8988T (cell line): ENCODE measurements around the gene HSPE1.
"Not testable (repeated sequence)": the region's sequence is repeated elsewhere in the genome, so short reads cannot be mapped to it uniquely, and the experiment has no call there.

ENCODE experiments used
- DNase-seq: peaks from one replicate; pipeline ENCODE4 v3.0.0; 2011

The HSPE1 gene

DNA sequence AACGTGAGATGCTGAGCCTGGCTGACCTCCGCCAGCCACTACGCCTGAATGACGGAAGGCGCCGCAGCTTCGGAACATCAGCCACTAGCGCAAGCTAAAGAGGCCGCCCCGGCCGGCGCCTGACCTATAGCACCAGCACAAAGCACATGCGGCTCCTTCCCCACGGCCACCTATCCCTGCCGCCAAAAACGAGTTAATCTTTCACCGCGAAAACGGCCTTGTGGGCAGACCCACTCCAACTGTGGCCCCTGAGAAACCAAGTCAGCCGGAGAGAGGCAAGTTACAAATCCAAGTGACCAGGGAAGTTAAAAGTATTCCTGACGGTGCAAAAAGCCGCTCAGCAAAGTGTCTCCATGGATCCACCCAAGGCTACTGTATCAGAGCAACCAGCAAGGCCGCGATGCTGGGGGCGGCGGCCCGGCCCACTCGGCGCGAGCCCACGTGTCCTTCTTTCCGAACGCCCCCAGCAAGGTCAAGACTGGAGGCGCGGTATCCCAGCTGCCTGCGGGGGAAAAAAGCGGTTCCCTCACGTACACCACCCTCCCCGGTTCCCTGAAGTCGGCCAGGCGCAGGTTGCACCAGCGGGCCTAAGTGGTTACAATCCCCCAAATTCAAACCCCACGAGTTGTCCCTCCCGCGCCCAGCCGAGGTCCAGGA, 1.1 kb upstream of the HSPE1 start:
- DNase-seq, result no peak

DNA sequence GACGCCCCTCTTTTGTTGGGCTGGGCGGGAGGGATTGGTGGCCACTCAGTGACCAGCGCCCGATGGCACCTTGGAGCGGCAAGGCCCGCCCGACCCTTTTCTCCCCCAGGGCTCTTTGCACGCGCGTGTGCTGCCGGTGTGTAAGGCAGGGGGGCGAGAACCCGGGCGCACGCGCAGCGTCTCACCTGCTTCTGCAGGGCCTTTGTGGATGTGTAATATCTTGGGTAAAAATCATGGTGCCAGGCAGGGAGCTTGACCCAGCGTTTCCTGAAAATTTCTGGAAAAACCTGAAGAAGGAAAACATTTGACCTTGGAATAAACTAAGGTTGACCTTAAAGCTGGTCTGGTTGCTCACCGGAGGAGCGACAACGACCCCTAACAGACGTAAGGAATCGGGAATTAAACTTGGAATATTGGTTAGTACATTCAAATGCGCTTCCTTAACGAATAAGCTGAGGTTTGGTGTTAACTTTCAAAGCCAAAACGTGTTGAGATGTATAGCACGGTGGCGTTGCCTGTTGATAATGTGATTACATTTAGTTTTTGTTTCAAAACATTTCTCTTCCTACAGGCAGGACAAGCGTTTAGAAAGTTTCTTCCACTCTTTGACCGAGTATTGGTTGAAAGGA, 438 bp downstream of the HSPE1 start:
- no peak for DNase-seq

DNA sequence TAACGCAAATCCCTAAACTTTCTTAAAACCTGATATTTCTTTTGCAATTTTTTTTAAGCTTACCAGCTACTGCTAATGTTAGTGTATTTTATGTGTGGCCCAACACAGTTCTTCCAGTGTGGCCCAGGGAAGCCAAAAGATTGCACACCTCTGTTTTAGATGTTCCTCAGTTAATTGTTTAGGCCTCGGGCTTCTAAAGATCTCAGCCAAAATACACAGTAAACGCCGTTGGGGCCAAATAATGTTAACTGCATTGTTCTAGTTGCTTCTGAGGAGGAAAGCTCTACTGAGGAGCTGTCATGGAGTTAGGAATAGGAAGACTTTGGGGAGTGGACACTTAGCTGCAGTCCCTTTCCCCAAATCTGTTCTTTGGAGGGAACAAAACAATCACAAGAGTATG, 2.0 kb downstream of the HSPE1 start:
- no peak for DNase-seq

DNA sequence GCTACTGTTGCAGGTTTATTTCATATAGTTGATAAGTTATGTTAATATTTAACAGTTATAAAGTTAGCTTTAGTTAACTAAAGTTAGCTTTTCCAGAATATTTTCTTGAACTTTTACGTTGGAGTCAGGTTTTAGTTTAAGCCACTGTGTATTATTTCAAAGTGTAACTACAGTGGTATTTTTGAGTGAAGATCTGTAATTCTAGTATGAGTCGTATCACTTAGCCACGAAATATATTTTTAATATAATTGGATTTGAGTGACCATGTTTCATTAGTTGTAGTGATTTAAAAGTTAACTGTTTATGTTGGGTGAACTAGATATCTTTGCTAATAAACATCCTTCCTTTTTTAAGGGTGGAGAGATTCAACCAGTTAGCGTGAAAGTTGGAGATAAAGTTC, 2.5 kb downstream of the HSPE1 start:
- DNase-seq, result no peak

DNA sequence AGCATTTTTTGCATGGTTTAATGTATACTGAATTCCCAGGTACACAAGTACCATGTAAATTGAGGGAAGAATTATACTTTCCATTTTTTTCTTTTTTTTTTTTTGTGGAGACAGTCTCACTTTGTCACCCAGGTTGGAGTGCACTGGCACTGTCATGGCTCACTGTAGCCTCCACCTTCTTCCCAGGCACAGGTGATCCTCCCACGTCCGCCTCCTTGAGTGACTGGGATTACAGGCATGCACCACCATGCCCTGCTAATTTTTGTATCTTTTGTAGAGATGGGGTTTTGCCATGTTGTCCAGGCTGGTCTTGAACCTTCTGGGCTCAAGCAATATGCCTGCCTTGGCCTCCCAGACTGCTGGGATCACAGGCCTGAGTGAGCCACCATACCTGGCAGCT, 3.8 kb downstream of the HSPE1 start:
- no peak for DNase-seq

DNA sequence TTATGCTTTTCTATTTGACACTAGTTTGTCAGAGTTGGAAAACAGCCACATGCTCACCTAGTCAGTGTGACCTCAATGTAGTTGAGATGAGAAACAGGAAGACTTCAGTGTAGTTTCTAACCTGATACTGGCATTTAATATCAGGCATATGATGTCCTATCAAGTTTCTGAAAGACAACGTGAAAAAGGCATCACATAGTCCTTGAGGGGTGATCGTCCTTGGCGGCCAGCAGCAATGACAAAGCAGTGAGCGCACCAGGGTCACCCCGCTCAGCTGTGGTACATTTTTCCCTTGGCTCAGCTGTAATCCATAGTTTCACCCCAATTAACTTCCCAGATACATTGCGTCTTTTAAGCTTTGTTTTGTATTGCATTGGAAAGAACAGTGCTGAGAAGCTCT, 4.3 kb downstream of the HSPE1 start:
- DNase-seq, result no peak

DNA sequence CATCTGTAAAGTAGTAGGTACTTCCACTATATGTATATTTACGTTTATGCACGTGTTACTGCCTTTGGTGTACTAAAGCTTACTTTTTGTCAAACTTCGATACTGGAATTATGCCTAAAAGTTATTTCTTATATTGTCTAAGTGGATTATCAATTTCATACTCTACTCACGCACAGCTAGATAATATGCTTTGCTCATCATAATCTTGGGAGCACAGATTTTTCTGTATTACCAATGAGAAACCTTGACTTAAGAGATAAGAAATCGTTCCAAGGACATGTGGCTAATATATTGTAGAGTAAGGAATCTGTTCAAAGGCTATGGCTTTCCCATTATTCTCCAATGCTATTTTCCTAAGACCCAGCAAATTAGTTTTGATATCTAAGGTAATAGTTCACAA, 6.5 kb downstream of the HSPE1 start:
- DNase-seq, result no peak

DNA sequence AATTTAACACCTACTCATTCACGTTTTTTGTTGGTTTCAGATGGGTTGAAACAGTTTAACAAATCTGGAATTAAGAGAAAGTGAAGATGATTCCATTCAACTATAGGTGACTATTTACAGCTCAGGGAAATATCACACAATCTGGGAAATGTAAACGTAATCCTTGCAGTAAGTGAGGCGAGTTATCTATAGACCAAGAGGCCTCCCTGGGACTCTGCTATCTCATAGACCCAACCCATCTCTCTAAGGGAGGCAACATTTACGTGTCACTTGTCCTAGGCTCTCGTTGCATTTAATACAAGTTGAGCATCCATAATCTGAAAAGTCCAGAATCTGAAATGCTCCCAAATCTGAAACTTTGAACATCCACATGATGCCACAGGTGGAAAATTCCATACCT, 13.7 kb downstream of the HSPE1 start:
- no peak for DNase-seq

DNA sequence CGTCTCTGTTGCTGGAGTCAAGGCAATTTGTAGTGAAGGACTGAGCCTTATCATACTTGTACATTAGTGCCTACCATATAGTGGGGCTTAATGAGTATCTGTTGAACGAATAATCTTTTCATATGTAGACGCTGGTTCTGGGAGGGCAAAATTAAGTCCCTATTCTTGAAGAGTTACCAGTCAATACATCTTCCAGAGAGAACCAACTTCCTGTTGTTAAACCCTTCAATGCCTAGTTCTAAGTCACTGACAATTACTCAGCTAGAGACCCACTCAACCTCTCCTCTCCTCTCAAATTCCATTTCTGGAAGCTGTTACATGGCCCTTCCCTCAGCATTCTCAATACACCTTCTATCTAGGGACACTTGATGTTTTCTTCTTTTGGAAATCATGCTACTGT, 14.6 kb downstream of the HSPE1 start:
- no peak for DNase-seq

DNA sequence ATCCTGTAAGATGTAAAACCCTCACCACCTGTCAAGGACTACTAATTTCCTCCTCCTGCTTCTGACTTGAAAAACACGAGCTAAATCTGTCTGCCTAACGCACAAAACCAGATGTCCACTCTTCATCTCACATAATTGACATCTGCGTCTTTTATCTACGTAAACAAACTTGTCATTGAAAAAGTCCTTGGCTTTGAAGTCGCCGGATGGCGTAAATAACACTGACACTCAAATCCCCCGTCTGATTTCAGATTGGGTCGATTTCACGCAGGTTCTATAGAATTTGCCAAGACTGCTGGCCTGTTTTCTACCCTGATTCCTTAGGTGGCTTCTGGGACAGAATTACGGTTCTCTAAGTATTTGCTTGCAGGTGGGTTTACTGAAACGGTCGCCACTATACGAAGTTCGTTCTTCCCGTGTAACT, 15.1 kb downstream of the HSPE1 start:
- no peak for DNase-seq

DNA sequence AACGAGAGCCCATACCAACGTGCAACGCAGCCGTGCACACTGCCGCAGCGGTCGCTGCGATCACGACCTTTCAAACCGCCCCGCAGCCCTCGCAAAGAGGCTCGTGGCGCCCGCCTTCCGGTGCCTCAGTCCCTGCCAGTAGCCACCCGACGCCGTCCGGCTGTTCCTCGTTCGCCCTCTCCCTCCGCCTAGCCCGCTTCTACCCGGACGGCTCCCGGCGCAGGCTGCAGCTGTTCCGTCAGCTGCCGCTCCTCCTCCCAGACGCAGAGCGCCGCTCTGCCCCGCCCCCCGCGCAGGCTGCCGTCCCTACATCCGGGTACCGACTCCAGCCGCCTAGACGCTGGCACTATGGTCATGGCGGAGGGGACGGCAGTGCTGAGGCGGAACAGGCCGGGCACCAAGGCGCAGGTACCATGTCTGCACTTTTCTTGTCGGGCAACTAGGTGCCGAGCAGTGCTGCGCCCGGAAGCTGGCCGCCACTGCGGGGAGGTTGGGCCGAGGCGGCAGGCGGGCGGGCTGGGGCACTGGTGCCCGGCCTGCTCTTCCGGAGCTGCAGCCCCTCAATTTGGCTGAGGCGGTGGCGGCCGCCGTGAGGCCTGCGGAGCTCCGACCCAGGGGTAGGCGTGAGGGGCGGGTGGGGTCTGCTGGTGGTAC, 15.7 kb downstream of the HSPE1 start, which contains the start of gene MOB4:
Gene MOB4 (plus strand): TSS at position 328 of the 654 bp plus-strand sequence. CDS start 21 bp downstream, at position 349.
- peak; percentile 73 for DNase-seq

DNA sequence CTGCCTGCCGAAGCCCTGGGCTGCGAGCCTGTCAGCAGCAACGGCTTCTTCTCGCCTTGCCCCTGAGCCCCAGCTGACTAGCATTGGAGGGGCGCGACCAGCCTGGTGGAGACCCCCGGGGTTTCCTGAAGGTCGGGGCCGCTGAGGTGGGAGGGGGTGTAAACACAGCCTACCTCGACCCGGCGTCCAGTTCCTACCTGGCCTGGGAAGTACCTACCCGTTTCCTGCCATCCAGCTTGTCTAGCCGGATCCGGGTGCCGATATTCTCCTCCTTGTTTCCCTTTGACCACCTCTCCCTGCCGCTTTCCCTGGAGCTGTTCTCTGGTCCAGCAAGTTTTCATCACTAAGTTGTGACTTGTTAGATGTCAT, 16.2 kb downstream of the HSPE1 start:
- no peak for DNase-seq

DNA sequence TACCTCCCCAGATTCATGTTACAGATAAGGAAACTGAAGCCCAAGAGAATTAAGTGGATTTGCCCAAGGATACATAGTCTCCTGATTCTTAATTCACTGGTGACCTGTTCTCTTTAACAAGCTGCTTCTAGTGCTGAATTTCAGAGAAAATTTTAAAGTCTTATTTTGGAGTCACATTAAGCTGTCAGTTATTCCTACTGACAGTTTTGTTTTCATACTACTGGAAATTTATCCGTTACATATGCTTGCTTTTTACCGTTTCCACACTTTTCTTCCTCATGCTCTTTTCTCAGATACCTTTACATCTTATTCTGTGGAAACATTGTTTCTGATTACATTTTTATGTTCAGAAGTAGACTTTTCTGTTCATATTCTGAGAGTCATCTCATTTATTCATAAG, 17.0 kb downstream of the HSPE1 start:
- DNase-seq, result no peak

DNA sequence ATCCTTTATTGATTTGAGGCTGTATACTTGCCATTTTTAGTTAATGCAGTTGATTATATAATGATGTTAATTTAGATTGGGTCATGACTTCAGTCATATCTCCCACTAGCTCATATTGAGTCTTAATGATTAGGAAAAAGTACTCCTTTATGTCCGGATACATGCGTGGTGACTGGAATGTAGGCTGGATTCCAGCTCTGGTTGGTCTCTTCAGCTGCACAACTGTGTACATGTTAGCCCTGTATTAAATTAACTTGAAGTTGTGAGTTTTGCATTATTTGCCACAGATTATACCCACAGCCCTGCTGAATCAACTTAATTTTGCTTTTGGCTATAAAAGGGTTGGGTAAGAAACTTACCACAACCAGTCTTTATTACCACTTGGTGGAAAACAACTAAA, 38.2 kb downstream of the HSPE1 start:
- no peak for DNase-seq

DNA sequence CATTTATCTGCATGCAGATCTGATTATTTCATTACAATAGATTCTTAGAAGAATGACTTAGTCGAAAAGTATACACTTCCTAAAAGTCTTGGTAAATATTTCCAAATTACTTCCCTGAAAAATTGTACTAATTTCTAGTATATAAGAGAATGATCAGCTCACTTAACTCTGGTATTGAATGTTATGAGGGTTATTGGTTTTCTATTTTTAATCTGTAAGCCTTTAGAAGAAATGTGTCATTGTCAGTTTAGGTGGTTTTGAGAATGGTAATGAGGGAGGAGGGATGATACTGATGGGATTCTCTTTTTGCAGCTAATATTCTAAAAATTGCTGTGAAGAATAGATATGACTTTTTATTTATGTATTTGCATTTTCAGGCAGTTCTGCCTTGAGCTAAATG, 39.6 kb downstream of the HSPE1 start:
- no peak for DNase-seq

DNA sequence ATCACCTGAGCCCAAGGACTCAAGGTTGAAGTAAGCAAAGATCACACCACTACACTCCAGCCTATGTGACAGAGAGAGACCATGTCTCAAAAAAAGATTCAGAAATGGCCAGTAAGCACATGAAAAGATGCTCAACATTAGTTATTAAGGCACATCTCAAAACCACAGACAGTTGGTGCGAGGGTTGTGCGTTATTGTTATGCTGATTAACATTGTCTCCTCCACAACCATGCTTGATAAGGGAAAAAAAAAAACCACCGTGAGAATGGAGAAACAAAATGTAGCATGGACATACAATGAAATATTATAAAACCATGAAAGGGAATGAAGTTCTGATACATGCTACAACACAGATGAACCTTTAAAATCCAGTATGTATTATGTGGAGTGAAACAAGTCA, 43.0 kb downstream of the HSPE1 start:
- DNase-seq, result no peak

DNA sequence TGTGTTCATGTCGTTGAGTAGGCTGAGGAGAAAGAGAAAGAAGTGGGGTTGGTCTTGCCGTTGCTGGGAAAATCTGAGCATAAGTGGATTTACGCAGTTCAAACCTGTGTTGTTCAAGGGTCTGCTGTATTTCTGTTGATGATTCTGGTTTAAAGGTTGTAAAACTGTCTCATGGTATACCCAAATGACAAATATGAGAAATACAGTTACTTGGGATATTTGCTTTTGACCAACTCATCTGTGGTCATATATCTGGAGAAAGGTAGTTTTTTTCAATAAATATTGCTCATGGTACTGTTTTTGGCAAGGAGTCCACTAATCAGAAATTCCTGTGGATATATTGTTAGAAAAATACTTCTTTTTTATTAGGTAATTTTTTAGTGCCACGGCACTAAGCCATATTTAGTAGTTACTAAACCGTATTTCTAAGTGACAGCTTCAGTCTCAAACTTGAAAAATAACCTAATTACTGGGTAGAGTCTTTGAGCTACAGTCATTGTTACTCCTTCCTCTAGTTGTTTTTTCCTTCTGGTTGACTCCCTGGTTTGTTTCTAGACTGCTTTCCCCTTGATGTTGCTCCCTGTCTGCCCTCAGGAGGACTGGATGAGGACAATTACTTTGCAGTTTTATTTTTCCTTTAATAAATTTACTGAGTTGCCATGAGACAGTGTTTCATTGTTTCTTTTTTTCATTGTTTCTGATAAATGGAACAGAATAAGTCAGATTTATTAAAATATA, 47.2 kb downstream of the HSPE1 start:
- no peak for DNase-seq

DNA sequence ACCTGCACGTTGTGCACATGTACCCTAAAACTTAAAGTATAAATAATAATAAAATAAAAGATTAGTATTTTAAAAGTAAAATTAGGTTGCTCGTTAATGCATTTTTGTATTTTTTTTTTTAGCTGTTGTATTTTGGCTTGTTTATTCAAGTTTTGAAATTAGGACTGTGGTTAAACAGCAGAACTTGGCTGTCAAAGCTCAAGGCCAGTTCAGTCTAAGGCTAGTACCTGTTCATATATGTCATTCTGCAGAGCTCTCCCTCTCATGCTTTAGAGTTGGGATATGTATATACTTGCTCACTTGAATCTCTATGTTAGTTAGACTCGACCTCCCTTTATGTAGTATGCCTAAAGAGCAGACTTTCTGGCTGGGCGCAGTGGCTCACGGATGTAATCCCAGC, 48.4 kb downstream of the HSPE1 start:
- DNase-seq, result no peak

DNA sequence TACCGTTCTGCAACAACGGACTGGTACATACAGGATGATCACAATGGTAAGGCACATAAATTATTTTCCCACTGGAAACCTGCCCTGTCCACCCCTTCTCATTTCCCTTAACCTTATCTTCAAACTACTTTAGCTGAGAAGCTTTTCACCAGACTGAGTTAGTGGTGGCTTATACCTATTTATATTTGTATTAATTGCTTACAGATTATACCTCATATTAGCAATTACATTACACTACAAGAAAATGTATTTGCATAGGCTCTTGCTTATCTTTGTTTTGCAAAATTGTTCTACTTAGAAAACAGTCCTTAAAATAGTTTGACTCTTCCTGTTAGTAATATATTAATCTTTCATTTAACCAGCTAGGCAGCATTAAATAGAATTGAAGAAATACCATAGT, 51.1 kb downstream of the HSPE1 start:
- DNase-seq, result not testable (repeated sequence)
